MM.1S (cell line): ENCODE data around the gene PLXNA4.

Experiments
- CTCF ChIP-seq: fragments of 300-600 bp; sonication (generic); IDR thresholded peaks from 2 replicates; pipeline ENCODE4 v1.5.1; 2016; ENCODE audit warnings: antibody characterized with exemption, low read length, mixed read lengths
- EZH2 ChIP-seq: fragments of 300-600 bp; sonication (generic); optimal IDR thresholded peaks from 2 replicates; pipeline ENCODE3; 2017; ENCODE audit warnings: low read depth, mild to moderate bottlenecking, antibody characterized with exemption, low read length, mixed read lengths
- EZH2phosphoT487 ChIP-seq: fragments of 300-600 bp; sonication (generic); IDR thresholded peaks from 2 replicates; pipeline ENCODE4 v1.6.1; 2018; ENCODE audit warnings: antibody characterized with exemption, low read length

DNA sequence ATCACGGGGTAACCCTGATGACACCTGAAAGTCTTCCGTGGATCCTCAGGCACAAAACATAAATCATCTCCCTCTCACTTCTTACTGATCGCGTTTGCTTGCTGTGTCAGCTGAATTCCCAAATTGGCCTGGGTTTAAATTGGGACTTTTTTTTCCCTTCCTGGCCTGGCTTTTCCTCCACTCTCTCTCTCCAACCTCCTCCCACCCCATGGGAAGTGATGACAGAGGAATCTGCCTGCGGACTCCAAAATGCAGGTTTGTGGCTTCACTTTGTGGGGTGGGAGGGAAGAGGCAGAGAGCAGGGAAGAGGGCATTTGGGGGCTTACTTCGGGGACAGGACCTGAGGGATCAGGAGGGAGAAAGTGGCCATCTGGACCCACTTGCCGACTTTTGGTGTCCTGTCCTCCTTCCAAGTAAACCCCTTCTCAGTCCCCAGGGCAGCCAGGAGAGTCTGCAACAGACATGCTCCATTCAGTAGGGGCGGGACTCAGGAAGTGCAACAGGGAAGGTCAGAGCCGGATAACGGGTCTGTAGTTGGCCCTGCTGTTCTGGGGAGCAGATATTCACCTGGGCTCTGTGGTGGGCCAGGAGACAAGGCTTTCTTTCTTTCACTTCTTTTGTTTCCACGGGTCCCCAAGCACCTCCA lies 172.7 kb downstream of the PLXNA4 start:
- TF ChIP-seq CTCF = no peak
- TF ChIP-seq EZH2 = no peak
- no peak for TF ChIP-seq EZH2phosphoT487
